Thoracic aorta (tissue), 2 donors: ENCODE results near the gene NDC1. TPM values are rescaled to one million over a fixed set of nuclear protein-coding genes. Genes with fewer than 3 reads are reported as not detected.

Experiments used
- ATAC-seq: fragments of 150-250 bp; one replicate; pipeline ENCODE4 v1.8.0; 2017; ENCODE audit warnings: low read depth; ENCODE audit not compliant: insufficient number of reproducible peaks, low FRiP score
- DNase-seq: peaks from one replicate; pipeline ENCODE4 v3.0.0-alpha.2; 2020; ENCODE audit warnings: low spot score
- H3K27ac ChIP-seq, 2 donors: fragments of 200-600 bp; sonication (generic); 1 replicate in 1 of 2; 2 replicates in 1 of 2; pipeline ENCODE4 v1.5.1; 2016; ENCODE audit warnings: mild to moderate bottlenecking in 2 of 2, moderate library complexity in 2 of 2
- H3K27me3 ChIP-seq: fragments of 200-600 bp; sonication (generic); replicated peaks from 2 replicates; pipeline ENCODE4 v1.6.0; 2016; ENCODE audit warnings: mild to moderate bottlenecking; ENCODE audit not compliant: insufficient read depth
- H3K36me3 ChIP-seq: fragments of 200-600 bp; sonication (generic); one replicate; pipeline ENCODE4 v1.5.1; 2016
- H3K4me1 ChIP-seq, 2 donors: fragments of 200-600 bp; sonication (generic); 1 replicate in 1 of 2; 2 replicates in 1 of 2; pipeline versions ENCODE4 v1.5.1 to v1.6.0; 2016; ENCODE audit warnings: low read depth in 2 of 2, mild to moderate bottlenecking in 1 of 2; ENCODE audit not compliant: control insufficient read depth in 1 of 2
- H3K4me3 ChIP-seq: fragments of 200-600 bp; sonication (generic); 2 replicates; pipeline ENCODE4 v1.5.1; 2016; ENCODE audit warnings: mild to moderate bottlenecking
- H3K9me3 ChIP-seq: fragments of 200-600 bp; sonication (generic); 2 replicates; pipeline ENCODE4 v1.5.1; 2016
- CTCF ChIP-seq: fragments of 200-600 bp; sonication (generic); IDR thresholded peaks from one replicate; pipeline ENCODE4 v1.5.1; 2019; ENCODE audit warnings: antibody characterized with exemption
- total RNA-seq, 2 donors: library from RNA; depleted of rRNA; stranded (reverse); fragments of >200 nt; gene quantifications; one replicate each; pipeline versions ENCODE4 v1.1.0 to v1.2.3, GENCODE V29; 2016

NDC1 gene
- total RNA-seq, 2 donors from 2014 or later, result 4.2 to 14.6 TPM

- no peak for DNase-seq
- Histone ChIP-seq H3K9me3 (no peaks in the 10 kb centered on the region), H3K36me3 (no peaks in the 10 kb centered on the region), H3K4me3 (no peak overlapping the region), H3K27me3 (no peaks in the 10 kb centered on the region), H3K4me1 (peaks cover 4 to 5% of the 10 kb centered on the region in 2 donors), H3K27ac (no peak overlapping the region)
- no peak for TF ChIP-seq CTCF
- no peak for ATAC-seq
Measured at GRCh38 chr1:53717025-53717804, 120.9 kb downstream of the NDC1 start.

- ATAC-seq (no peak), DNase-seq (no peak)
- Histone ChIP-seq H3K4me1 (peaks cover under 1 to 1% of the 10 kb centered on the region in 2 donors), H3K27ac (no peak overlapping the region), H3K36me3 (no peaks in the 10 kb centered on the region), H3K4me3 (no peak overlapping the region), H3K27me3 (no peaks in the 10 kb centered on the region), H3K9me3 (no peaks in the 10 kb centered on the region)
- TF ChIP-seq CTCF, result no peak
Measured at GRCh38 chr1:53716150-53716549, 121.9 kb downstream of the NDC1 start.

GRCh38 chr1:53715478-53715877, 122.6 kb downstream of the NDC1 start:
- ATAC-seq (no peak), DNase-seq (no peak)
- TF ChIP-seq CTCF, result no peak
- Histone ChIP-seq H3K4me3 (no peak overlapping the region), H3K27me3 (no peaks in the 10 kb centered on the region), H3K9me3 (no peaks in the 10 kb centered on the region), H3K4me1 (no peaks in the 10 kb centered on the region), H3K36me3 (no peaks in the 10 kb centered on the region), H3K27ac (no peak overlapping the region)

Other genes with a start within 250 kb of the NDC1 start
- 1 to 10 TPM in 1 of 2 donors, not detected in 1; 2.6 TPM for gene GLIS1, start 99.1 kb downstream of the NDC1 start, total RNA-seq
- gene YIPF1, start 51.5 kb upstream of the NDC1 start, total RNA-seq, result 10 to 100 TPM; 18.8 to 20.7 TPM
- not detected for gene DIO1, start 55.9 kb upstream of the NDC1 start, total RNA-seq
- gene IFT25, start 107.4 kb upstream of the NDC1 start, total RNA-seq, result 10 to 100 TPM; 23.8 to 24.5 TPM
- 10 to 100 TPM; 17.8 to 18.3 TPM for gene LRRC42, start 108.1 kb upstream of the NDC1 start, total RNA-seq
- not detected for gene LDLRAD1, start 179.9 kb upstream of the NDC1 start, total RNA-seq
- 100 to 1,000 TPM; 282 to 326 TPM for gene TMEM59, start 214.9 kb upstream of the NDC1 start, total RNA-seq
- gene TCEANC2, start 215.3 kb upstream of the NDC1 start, total RNA-seq, result 1 to 10 TPM; 2.0 to 7.8 TPM